ENCODE data around the gene TMEM18.

The TMEM18 gene

GRCh38 chr2:661360-661635 lies 15.9 kb downstream of the TMEM18 start:
- Histone ChIP-seq H2BK5ac (ENCODE audit: low read depth, low read length, poor library complexity, severe bottlenecking) (no peak overlapping the region), H3K4me2 (ENCODE audit: low read length, poor library complexity, severe bottlenecking) (no peak overlapping the region), H4K91ac (ENCODE audit: low read length) (no peak overlapping the region), H4K8ac (ENCODE audit: low read length) (no peak overlapping the region), H3K27ac (ENCODE audit: low read length, poor library complexity, severe bottlenecking) (no peak overlapping the region), H2BK15ac (ENCODE audit: low read depth, poor library complexity, severe bottlenecking) (no peak overlapping the region), H3K4ac (ENCODE audit: low read depth in 1 of 2, low read length in 2 of 2) (no peak overlapping the region), H3K27me3 (ENCODE audit: control insufficient read depth in 1 of 2, insufficient read depth in 1 of 2, low read length in 2 of 2) (peaks cover 8 to 33% of the 10 kb centered on the region in 2 experiments), H2BK12ac (ENCODE audit: low read length in 2 of 2) (no peak overlapping the region), H3K14ac (ENCODE audit: low read length in 2 of 2) (no peak overlapping the region), H3K4me1 (ENCODE audit: control insufficient read depth, insufficient read depth, low read depth, low read length) (peaks cover 5% of the 10 kb centered on the region), H3K23ac (ENCODE audit: low read length in 2 of 2) (no peak overlapping the region), H2AFZ (ENCODE audit: low read depth, low read length) (no peak overlapping the region), H3K9ac (ENCODE audit: low read length) (no peak overlapping the region), H3K18ac (ENCODE audit: low read depth in 1 of 2, low read length in 2 of 2) (no peak overlapping the region), H3K4me3 (ENCODE audit: insufficient read depth in 1 of 2, low read depth in 1 of 2, low read length in 2 of 2) (no peak overlapping the region), H3K36me3 (ENCODE audit: control insufficient read depth in 1 of 2, insufficient read depth in 2 of 2, low read depth in 1 of 2, low read length in 2 of 2) (peaks cover 13 to 30% of the 10 kb centered on the region in 2 experiments), H3K9me3 (ENCODE audit: control insufficient read depth, low read length) (no peaks in the 10 kb centered on the region), H3K79me1 (replicated peaks; ENCODE audit: low read length, poor library complexity, severe bottlenecking) (peaks cover 13% of the 10 kb centered on the region), H2AK5ac (ENCODE audit: low read length, severe bottlenecking) (no peak overlapping the region), H2BK120ac (ENCODE audit: low read depth, low read length) (no peak overlapping the region)
- 90% methylated on average over 12 of the region's 12 CpGs for WGBS
- no peak for DNase-seq

GRCh38 chr2:660586-661359 lies 16.4 kb downstream of the TMEM18 start:
- no peak overlapping the region for H2BK15ac ChIP-seq (ENCODE audit: low read depth, poor library complexity, severe bottlenecking)
- H2BK5ac ChIP-seq (ENCODE audit: low read depth, low read length, poor library complexity, severe bottlenecking), result no peak overlapping the region
- no peak overlapping the region for H3K14ac ChIP-seq (ENCODE audit: low read length in 2 of 2)
- H3K4me2 ChIP-seq (ENCODE audit: low read length, poor library complexity, severe bottlenecking), result no peak overlapping the region
- H2BK120ac ChIP-seq (ENCODE audit: low read depth, low read length), result no peak overlapping the region
- no peak overlapping the region for H3K9ac ChIP-seq (ENCODE audit: low read length)
- H3K9me3 ChIP-seq (ENCODE audit: control insufficient read depth, low read length), result no peaks in the 10 kb centered on the region
- DNase-seq, result no peak
- no peak overlapping the region for H2AFZ ChIP-seq (ENCODE audit: low read depth, low read length)
- no peak overlapping the region for H3K4me3 ChIP-seq (ENCODE audit: insufficient read depth in 1 of 2, low read depth in 1 of 2, low read length in 2 of 2)
- no peak overlapping the region for H3K4ac ChIP-seq (ENCODE audit: low read depth in 1 of 2, low read length in 2 of 2)
- H2BK12ac ChIP-seq (ENCODE audit: low read length in 2 of 2), result no peak overlapping the region
- peaks cover 8 to 24% of the 10 kb centered on the region in 2 experiments for H3K36me3 ChIP-seq (ENCODE audit: control insufficient read depth in 1 of 2, insufficient read depth in 2 of 2, low read depth in 1 of 2, low read length in 2 of 2)
- H3K79me1 ChIP-seq (replicated peaks; ENCODE audit: low read length, poor library complexity, severe bottlenecking), result peaks cover 8% of the 10 kb centered on the region
- peaks cover 8 to 33% of the 10 kb centered on the region in 2 experiments for H3K27me3 ChIP-seq (ENCODE audit: control insufficient read depth in 1 of 2, insufficient read depth in 1 of 2, low read length in 2 of 2)
- H2AK5ac ChIP-seq (ENCODE audit: low read length, severe bottlenecking), result no peak overlapping the region
- no peak overlapping the region for H3K27ac ChIP-seq (ENCODE audit: low read length, poor library complexity, severe bottlenecking)
- H3K23ac ChIP-seq (ENCODE audit: low read length in 2 of 2), result no peak overlapping the region
- H3K4me1 ChIP-seq (ENCODE audit: control insufficient read depth, insufficient read depth, low read depth, low read length), result peaks cover 5% of the 10 kb centered on the region
- no peak overlapping the region for H4K91ac ChIP-seq (ENCODE audit: low read length)
- H3K18ac ChIP-seq (ENCODE audit: low read depth in 1 of 2, low read length in 2 of 2), result no peak overlapping the region
- H4K8ac ChIP-seq (ENCODE audit: low read length), result no peak overlapping the region
- WGBS, result 53% methylated on average over 29 of the region's 29 CpGs

GRCh38 chr2:660029-660428 lies 17.2 kb downstream of the TMEM18 start:
- no peak overlapping the region for H2BK120ac ChIP-seq (ENCODE audit: low read depth, low read length)
- no peak overlapping the region for H3K9ac ChIP-seq (ENCODE audit: low read length)
- no peak overlapping the region for H4K8ac ChIP-seq (ENCODE audit: low read length)
- no peak overlapping the region for H2BK15ac ChIP-seq (ENCODE audit: low read depth, poor library complexity, severe bottlenecking)
- H3K27me3 ChIP-seq (ENCODE audit: control insufficient read depth in 1 of 2, insufficient read depth in 1 of 2, low read length in 2 of 2), result peaks cover 8 to 33% of the 10 kb centered on the region in 2 experiments
- WGBS, result 90% methylated on average over 10 of the region's 12 CpGs
- H3K23ac ChIP-seq (ENCODE audit: low read length in 2 of 2), result no peak overlapping the region
- no peak overlapping the region for H3K27ac ChIP-seq (ENCODE audit: low read length, poor library complexity, severe bottlenecking)
- no peak overlapping the region for H3K4me2 ChIP-seq (ENCODE audit: low read length, poor library complexity, severe bottlenecking)
- H3K14ac ChIP-seq (ENCODE audit: low read length in 2 of 2), result no peak overlapping the region
- no peak overlapping the region for H2AFZ ChIP-seq (ENCODE audit: low read depth, low read length)
- H4K91ac ChIP-seq (ENCODE audit: low read length), result no peak overlapping the region
- H2AK5ac ChIP-seq (ENCODE audit: low read length, severe bottlenecking), result no peak overlapping the region
- peaks cover 3 to 22% of the 10 kb centered on the region in 2 experiments for H3K36me3 ChIP-seq (ENCODE audit: control insufficient read depth in 1 of 2, insufficient read depth in 2 of 2, low read depth in 1 of 2, low read length in 2 of 2)
- no peak overlapping the region for H3K4me3 ChIP-seq (ENCODE audit: insufficient read depth in 1 of 2, low read depth in 1 of 2, low read length in 2 of 2)
- H3K18ac ChIP-seq (ENCODE audit: low read depth in 1 of 2, low read length in 2 of 2), result no peak overlapping the region
- no peak overlapping the region for H2BK5ac ChIP-seq (ENCODE audit: low read depth, low read length, poor library complexity, severe bottlenecking)
- H3K79me1 ChIP-seq (replicated peaks; ENCODE audit: low read length, poor library complexity, severe bottlenecking), result peaks cover 2% of the 10 kb centered on the region
- H3K4me1 ChIP-seq (ENCODE audit: control insufficient read depth, insufficient read depth, low read depth, low read length), result peaks cover 7% of the 10 kb centered on the region
- H3K4ac ChIP-seq (ENCODE audit: low read depth in 1 of 2, low read length in 2 of 2), result no peak overlapping the region
- H3K9me3 ChIP-seq (ENCODE audit: control insufficient read depth, low read length), result no peaks in the 10 kb centered on the region
- no peak overlapping the region for H2BK12ac ChIP-seq (ENCODE audit: low read length in 2 of 2)
- no peak for DNase-seq

GRCh38 chr2:658426-658825 lies 18.8 kb downstream of the TMEM18 start:
- peaks cover 8 to 40% of the 10 kb centered on the region in 2 experiments for H3K27me3 ChIP-seq (ENCODE audit: control insufficient read depth in 1 of 2, insufficient read depth in 1 of 2, low read length in 2 of 2)
- no peak overlapping the region for H2BK5ac ChIP-seq (ENCODE audit: low read depth, low read length, poor library complexity, severe bottlenecking)
- H2AFZ ChIP-seq (ENCODE audit: low read depth, low read length), result no peak overlapping the region
- no peak overlapping the region for H3K27ac ChIP-seq (ENCODE audit: low read length, poor library complexity, severe bottlenecking)
- H3K79me1 ChIP-seq (replicated peaks; ENCODE audit: low read length, poor library complexity, severe bottlenecking), result no peaks in the 10 kb centered on the region
- H4K91ac ChIP-seq (ENCODE audit: low read length), result no peak overlapping the region
- no peak overlapping the region for H2BK12ac ChIP-seq (ENCODE audit: low read length in 2 of 2)
- H3K36me3 ChIP-seq (ENCODE audit: control insufficient read depth in 1 of 2, insufficient read depth in 2 of 2, low read depth in 1 of 2, low read length in 2 of 2), result peaks cover 2 to 9% of the 10 kb centered on the region in 2 experiments
- WGBS, result 63% methylated on average over 8 of the region's 8 CpGs
- no peak for DNase-seq
- no peak overlapping the region for H2AK5ac ChIP-seq (ENCODE audit: low read length, severe bottlenecking)
- no peak overlapping the region for H4K8ac ChIP-seq (ENCODE audit: low read length)
- H3K23ac ChIP-seq (ENCODE audit: low read length in 2 of 2), result no peak overlapping the region
- no peak overlapping the region for H3K18ac ChIP-seq (ENCODE audit: low read depth in 1 of 2, low read length in 2 of 2)
- no peak overlapping the region for H3K14ac ChIP-seq (ENCODE audit: low read length in 2 of 2)
- H3K4me3 ChIP-seq (ENCODE audit: insufficient read depth in 1 of 2, low read depth in 1 of 2, low read length in 2 of 2), result no peak overlapping the region
- H2BK15ac ChIP-seq (ENCODE audit: low read depth, poor library complexity, severe bottlenecking), result no peak overlapping the region
- no peaks in the 10 kb centered on the region for H3K9me3 ChIP-seq (ENCODE audit: control insufficient read depth, low read length)
- no peak overlapping the region for H2BK120ac ChIP-seq (ENCODE audit: low read depth, low read length)
- peaks cover 7% of the 10 kb centered on the region for H3K4me1 ChIP-seq (ENCODE audit: control insufficient read depth, insufficient read depth, low read depth, low read length)
- no peak overlapping the region for H3K4ac ChIP-seq (ENCODE audit: low read depth in 1 of 2, low read length in 2 of 2)
- no peak overlapping the region for H3K4me2 ChIP-seq (ENCODE audit: low read length, poor library complexity, severe bottlenecking)
- no peak overlapping the region for H3K9ac ChIP-seq (ENCODE audit: low read length)

Measured in mesenchymal stem cell (in vitro differentiated cells and primary cell).